IPS-15b (cell line): Measurements from ENCODE around the gene WDR37.

Experiments used
- H3K27me3 ChIP-seq: one replicate; pipeline ENCODE4 v1.6.1; 2013; ENCODE audit warnings: low read length; ENCODE audit not compliant: control insufficient read depth, insufficient read depth
- H3K36me3 ChIP-seq: one replicate; pipeline ENCODE4 v1.6.1; 2013; ENCODE audit warnings: low read length; ENCODE audit not compliant: control insufficient read depth, insufficient read depth
- H3K4me1 ChIP-seq: one replicate; pipeline ENCODE4 v1.6.1; 2013; ENCODE audit warnings: mild to moderate bottlenecking, low read length; ENCODE audit not compliant: control insufficient read depth, insufficient read depth
- H3K4me3 ChIP-seq: one replicate; pipeline ENCODE4 v1.5.1; 2013; ENCODE audit warnings: low read depth, low read length
- H3K9ac ChIP-seq: one replicate; pipeline ENCODE4 v1.6.1; 2013; ENCODE audit warnings: low read depth, mild to moderate bottlenecking, low read length
- H3K9me3 ChIP-seq: one replicate; pipeline ENCODE4 v1.6.1; 2013; ENCODE audit warnings: mild to moderate bottlenecking, low read length; ENCODE audit not compliant: control insufficient read depth, insufficient read depth

WDR37 gene

DNA sequence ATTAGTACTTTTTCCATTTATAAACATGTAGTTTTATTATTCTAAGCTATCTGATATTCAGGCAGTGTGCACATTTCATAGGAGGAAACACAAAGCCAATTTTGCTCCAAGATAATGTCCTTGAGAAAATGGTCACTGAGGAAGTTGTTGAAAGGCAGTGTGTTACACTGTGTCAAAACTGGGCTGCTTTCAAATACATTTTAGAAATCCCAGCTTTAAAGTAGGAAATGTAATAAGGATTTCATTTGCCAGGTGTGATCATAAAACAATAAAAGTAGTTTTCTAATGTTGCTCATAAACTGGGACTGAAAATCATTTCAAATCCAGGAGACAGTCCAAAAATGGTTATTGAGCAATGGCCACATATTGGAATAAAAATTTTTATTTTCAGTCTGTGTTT is 80.1 kb downstream of the WDR37 start:
- Histone ChIP-seq H3K4me1 (no peaks in the 10 kb centered on the region), H3K9me3 (no peaks in the 10 kb centered on the region), H3K9ac (no peak overlapping the region), H3K36me3 (peaks cover 3% of the 10 kb centered on the region), H3K27me3 (no peaks in the 10 kb centered on the region), H3K4me3 (no peak overlapping the region)

GRCh38 chr10:1137499-1138163 is 81.4 kb downstream of the WDR37 start:
- Histone ChIP-seq H3K4me3 (no peak overlapping the region), H3K36me3 (no peaks in the 10 kb centered on the region), H3K4me1 (no peaks in the 10 kb centered on the region), H3K9ac (no peak overlapping the region), H3K9me3 (no peaks in the 10 kb centered on the region), H3K27me3 (no peaks in the 10 kb centered on the region)

GRCh38 chr10:1138529-1138928 is 82.3 kb downstream of the WDR37 start:
- Histone ChIP-seq H3K9ac (no peak overlapping the region), H3K27me3 (no peaks in the 10 kb centered on the region), H3K36me3 (no peaks in the 10 kb centered on the region), H3K4me1 (no peaks in the 10 kb centered on the region), H3K9me3 (no peaks in the 10 kb centered on the region), H3K4me3 (no peak overlapping the region)

DNA sequence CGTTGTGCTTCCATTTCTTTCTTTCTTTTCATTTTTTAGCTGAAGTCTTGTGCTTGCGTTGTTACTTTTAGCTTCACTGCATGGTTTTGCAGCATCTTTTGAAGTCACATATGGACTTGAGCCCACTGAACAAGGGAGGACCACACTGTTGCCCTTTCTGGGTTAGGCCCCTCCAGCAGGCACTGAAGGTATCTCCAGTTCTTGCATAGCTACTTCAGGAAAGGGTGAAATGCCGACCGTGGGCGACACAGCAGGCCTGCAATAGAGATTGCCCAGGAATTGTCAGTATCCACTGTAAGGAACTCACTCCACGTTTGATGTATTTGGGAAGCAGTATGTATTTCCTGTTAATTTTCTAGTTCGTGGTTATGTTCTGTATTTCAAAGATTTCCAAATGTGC is 85.1 kb downstream of the WDR37 start:
- Histone ChIP-seq H3K4me3 (no peak overlapping the region), H3K9ac (no peak overlapping the region), H3K9me3 (no peaks in the 10 kb centered on the region), H3K4me1 (no peaks in the 10 kb centered on the region), H3K36me3 (no peaks in the 10 kb centered on the region), H3K27me3 (no peaks in the 10 kb centered on the region)

GRCh38 chr10:1141701-1142100 is 85.5 kb downstream of the WDR37 start:
- Histone ChIP-seq H3K36me3 (no peaks in the 10 kb centered on the region), H3K27me3 (no peaks in the 10 kb centered on the region), H3K4me1 (no peaks in the 10 kb centered on the region), H3K9me3 (no peaks in the 10 kb centered on the region), H3K4me3 (no peak overlapping the region), H3K9ac (no peak overlapping the region)

- no peak overlapping the region for H3K9ac ChIP-seq
- H3K36me3 ChIP-seq: no peaks in the 10 kb centered on the region
- no peaks in the 10 kb centered on the region for H3K9me3 ChIP-seq
- no peaks in the 10 kb centered on the region for H3K4me1 ChIP-seq
- H3K27me3 ChIP-seq: no peaks in the 10 kb centered on the region
- no peak overlapping the region for H3K4me3 ChIP-seq
These were observed 86.4 kb downstream of the WDR37 start for GRCh38 chr10:1142596-1142995.

DNA sequence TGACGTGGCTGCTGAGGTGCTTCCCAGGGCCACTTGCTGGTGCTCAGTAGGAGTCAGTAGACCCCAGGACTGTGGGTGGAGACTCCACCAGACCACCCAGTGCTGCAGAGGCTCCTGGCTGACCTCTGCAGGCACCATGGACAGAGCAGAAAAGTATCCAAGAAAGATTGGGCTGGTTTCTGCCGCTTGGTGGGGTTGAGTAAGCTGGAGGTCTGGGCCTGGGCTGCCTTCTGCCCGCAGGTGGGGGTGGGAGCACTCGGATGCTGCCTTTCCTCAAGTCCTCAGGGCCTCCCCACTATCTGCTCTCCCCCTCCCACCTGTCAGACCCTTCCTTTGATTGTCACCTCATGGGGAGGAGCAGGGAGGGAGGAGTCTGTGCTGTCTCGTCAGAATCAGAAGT is 91.6 kb downstream of the WDR37 start:
- Histone ChIP-seq H3K4me3 (no peak overlapping the region), H3K9ac (no peak overlapping the region), H3K27me3 (no peaks in the 10 kb centered on the region), H3K36me3 (no peaks in the 10 kb centered on the region), H3K4me1 (no peaks in the 10 kb centered on the region), H3K9me3 (no peaks in the 10 kb centered on the region)

DNA sequence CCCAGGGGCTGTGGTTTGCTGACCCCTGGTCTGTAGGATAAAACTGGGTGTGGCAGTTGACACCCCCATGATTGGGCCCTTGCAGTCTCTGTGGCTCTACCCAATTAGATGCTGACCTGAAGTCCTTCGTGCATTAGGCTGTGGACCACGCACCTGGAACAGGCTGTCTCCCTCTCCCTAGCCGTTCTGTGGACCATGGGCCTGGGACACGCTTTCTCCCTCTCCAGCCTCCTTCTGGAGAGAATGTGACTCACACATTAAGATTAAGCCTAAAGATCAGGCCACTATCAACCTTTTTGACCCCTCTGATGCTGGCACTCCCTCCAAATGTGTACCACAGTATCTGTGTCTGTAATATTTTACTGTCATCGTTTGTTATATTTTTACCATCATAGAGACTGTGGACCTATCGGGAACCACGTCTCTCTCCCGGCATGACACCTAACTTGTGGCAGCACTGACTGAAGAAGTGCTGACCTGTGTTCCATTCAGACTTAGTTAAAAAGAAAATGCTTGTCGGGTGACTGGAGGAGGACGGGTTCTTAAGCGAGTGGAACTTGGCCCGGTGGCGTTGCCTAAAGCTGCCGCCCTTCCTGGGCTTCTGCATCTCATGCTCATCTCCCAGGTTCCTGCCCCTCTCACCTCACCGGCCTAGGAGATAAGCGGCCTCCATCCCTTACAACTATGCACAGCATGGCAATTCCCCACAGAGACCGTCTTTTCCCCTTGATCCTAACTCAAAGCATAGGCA is 92.8 kb downstream of the WDR37 start:
- H3K36me3 ChIP-seq: no peaks in the 10 kb centered on the region
- no peak overlapping the region for H3K4me3 ChIP-seq
- no peak overlapping the region for H3K9ac ChIP-seq

GRCh38 chr10:1149793-1150637 is 93.8 kb downstream of the WDR37 start:
- H3K27me3 ChIP-seq: no peaks in the 10 kb centered on the region
- no peak overlapping the region for H3K9ac ChIP-seq
- no peaks in the 10 kb centered on the region for H3K36me3 ChIP-seq
- H3K4me1 ChIP-seq: no peaks in the 10 kb centered on the region
- no peaks in the 10 kb centered on the region for H3K9me3 ChIP-seq
- H3K4me3 ChIP-seq: no peak overlapping the region

More for the DNA sequence above, 92.8 kb downstream of the WDR37 start:
- Histone ChIP-seq H3K27me3 (no peaks in the 10 kb centered on the region), H3K9me3 (no peaks in the 10 kb centered on the region), H3K4me1 (no peaks in the 10 kb centered on the region)

DNA sequence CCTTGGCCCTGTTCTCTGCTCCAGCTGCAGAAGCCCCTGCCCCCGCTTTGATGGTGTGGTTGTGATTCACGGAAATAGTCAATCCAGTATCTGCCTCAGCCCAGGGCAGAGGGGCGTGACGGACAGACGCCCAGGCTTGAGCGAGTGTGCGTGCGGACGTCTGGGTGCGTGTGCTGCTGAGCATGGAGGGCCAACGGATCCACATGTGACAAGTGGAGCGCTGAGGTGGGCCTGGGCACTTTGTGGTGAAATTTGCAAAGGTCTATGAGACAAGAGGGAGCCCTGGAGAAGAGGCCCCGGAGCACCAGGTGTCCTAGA is 94.4 kb downstream of the WDR37 start:
- H3K36me3 ChIP-seq: no peaks in the 10 kb centered on the region
- H3K27me3 ChIP-seq: no peaks in the 10 kb centered on the region
- H3K9me3 ChIP-seq: no peaks in the 10 kb centered on the region
- no peak overlapping the region for H3K4me3 ChIP-seq
- no peaks in the 10 kb centered on the region for H3K4me1 ChIP-seq
- H3K9ac ChIP-seq: no peak overlapping the region

GRCh38 chr10:1151076-1152033 is 95.2 kb downstream of the WDR37 start:
- Histone ChIP-seq H3K9ac (no peak overlapping the region), H3K9me3 (no peaks in the 10 kb centered on the region), H3K4me3 (no peak overlapping the region), H3K27me3 (no peaks in the 10 kb centered on the region), H3K4me1 (no peaks in the 10 kb centered on the region), H3K36me3 (no peaks in the 10 kb centered on the region)
